GM19467 (cell line): ENCODE measurements around the gene ITGA1.
A peak's percentile ranks its signal among the peaks of the same experiment; 100 is the strongest.
"Not testable (repeated sequence)": the region's sequence is repeated elsewhere in the genome, so short reads cannot be mapped to it uniquely, and the experiment has no call there.

ENCODE experiments used
- ATAC-seq: cut with Tn5 transposase; IDR thresholded peaks from one replicate; pipeline ENCODE4 v1.9.1; 2021; ENCODE audit warnings: mild to moderate bottlenecking, moderate library complexity; ENCODE audit not compliant: unreplicated experiment

Gene ITGA1

DNA sequence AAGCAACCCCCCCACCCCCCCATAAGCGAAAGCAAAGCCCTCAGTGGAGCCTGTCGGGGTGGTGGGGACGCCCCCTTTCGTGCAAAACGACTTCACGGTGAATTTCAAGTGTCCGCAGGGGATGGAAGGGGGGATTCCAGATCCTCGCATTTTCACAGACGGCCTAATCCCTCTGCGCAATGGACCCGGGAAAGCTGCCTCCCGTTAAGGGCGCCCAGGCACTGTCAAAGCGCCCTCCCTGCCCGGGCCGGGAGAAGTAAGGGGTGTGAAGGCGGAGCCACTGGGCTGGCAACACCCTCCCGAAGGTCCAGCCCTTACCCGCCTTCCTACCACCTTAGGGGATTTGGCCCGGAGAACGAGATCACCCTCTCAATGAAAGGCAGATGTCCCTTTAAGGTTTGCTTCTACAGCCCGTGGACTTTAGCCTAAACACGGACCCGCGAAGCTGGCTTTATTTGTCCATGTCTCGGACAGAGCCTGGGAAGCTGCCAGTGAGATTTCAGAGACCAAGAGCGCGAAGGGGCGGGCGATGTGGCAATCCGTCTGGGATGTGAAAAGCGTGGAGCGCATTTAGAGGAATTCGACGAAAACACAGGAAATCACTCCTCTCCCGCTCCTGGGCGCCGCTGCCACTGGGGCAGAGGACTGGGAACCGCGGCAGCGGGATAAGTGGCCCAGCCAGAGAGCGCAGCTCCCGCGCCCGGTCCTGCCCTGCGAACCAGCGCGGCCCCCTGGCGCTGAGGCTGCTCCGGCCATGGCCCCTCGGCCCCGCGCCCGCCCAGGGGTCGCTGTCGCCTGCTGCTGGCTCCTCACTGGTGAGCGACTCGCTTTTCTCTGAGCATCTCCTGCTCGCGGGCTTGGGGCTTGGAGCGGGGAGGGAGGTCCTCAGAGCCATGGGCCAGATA lies at the start of gene ITGA1, which contains the start of gene PELO:
TSS of gene ITGA1 (plus strand) at position 317 of the 905 bp plus-strand sequence. CDS start at position 755, 438 bp downstream.
TSS of gene PELO (plus strand) at position 317 of the 905 bp plus-strand sequence. CDS start 12,479 bp downstream, outside the sequence.
- ATAC-seq = peak; percentile 72

- ATAC-seq = no peak
Measured at GRCh38 chr5:52738095-52738506, 49.6 kb upstream of the ITGA1 start.

DNA sequence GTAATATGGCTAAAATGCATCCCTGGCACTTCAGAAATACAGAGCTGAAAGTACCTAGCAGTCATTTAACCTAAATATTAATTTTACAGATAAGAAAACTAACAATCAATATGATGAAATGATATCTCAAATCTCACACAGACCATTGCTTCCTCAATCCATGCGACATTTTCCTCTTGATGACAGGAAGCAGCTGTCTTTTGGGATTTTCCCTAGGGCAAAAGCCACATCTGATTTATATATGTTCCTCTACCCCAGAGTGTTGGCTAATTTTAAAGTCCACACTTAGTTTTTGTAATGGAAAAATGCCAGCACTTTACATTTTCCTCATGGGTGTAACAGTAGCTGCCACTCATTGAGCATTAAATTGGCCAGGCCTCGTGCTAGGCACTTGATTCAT lies 47.7 kb upstream of the ITGA1 start:
- ATAC-seq = no peak

DNA sequence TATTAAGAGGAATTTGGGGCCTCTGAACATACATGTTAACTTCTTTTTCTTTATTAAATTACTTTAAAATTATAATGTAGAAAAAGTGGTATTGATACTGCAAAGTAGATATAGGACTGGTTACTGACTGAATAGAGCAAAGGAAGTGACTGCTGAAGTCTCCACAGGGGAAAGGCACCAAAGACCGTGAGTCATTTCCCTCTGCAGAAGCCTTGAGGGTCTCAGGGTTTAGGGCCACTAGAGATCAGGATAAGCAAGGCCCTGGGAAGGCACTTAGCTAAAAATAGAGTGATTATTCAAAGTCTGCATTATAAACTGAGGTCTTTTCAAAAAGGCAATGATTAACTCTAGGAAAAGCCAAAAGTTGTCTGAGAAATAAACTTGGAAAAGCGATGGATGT lies 44.7 kb upstream of the ITGA1 start:
- ATAC-seq = no peak

- ATAC-seq = no peak
Measured at GRCh38 chr5:52743529-52743928, 44.2 kb upstream of the ITGA1 start.

DNA sequence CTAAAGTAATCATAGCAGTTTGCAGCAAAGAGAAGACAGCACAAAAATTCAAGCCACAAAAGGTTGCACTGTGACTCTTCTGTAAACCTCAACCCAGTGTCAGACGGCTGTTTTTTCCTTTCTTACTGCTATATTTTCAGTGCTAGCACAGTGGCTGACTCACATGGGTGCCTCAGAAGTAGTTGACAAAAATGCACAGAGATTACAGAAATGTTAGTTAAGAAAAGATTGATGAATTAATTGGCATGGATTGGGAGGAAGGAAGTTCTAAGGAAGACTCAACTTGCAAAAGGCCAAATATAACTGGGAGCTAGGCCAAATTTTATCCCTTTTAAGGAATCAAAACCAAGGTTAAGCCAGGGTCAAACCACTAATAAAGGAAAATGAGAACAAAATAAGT lies 43.7 kb upstream of the ITGA1 start:
- ATAC-seq = no peak

GRCh38 chr5:52744867-52745458 lies 42.8 kb upstream of the ITGA1 start:
- ATAC-seq = not testable (repeated sequence)

DNA sequence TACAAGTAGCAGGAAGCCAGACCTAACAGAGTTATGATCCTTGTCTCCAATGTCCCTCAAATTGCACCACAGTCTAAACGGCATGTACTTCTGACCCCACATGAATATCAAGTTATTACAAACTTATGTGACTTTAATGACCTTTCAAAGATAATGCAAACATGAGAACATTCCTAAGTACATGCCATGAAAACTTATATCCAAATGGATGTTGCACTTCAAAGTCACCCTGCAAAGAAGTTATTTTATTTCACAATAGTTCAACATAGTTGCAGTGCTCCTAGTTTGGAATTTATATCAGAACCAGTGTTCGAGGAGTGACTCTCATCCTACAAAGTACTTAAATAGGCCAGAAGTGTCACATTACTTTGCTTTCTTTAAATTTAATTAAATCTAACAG lies 41.2 kb upstream of the ITGA1 start:
- no peak for ATAC-seq

GRCh38 chr5:52748590-52748989 lies 39.1 kb upstream of the ITGA1 start:
- no peak for ATAC-seq

- ATAC-seq = no peak
Measured at GRCh38 chr5:52749666-52750065, 38.0 kb upstream of the ITGA1 start.

DNA sequence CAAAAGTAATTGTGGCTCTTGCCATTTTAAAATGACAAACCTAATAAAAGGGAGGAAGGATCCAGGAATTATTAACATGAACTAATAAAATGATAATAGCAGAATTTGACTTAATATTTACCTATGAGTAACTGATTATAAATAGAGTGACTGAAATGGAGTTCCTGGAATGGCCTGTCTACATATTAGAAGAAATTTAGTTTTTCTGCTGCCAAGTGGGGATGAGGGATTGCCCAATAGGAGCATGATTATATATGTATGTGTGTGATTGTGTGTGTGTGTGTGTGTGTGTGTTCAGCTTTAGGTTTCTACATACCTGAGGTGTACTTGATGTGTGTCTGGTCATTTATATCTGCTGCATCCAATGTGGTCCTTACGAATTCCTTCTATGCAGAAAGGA lies 36.6 kb upstream of the ITGA1 start:
- no peak for ATAC-seq

- no peak for ATAC-seq
Measured at GRCh38 chr5:52754051-52754450, 33.7 kb upstream of the ITGA1 start.

- ATAC-seq = no peak
Measured at GRCh38 chr5:52757527-52757926, 30.2 kb upstream of the ITGA1 start.

DNA sequence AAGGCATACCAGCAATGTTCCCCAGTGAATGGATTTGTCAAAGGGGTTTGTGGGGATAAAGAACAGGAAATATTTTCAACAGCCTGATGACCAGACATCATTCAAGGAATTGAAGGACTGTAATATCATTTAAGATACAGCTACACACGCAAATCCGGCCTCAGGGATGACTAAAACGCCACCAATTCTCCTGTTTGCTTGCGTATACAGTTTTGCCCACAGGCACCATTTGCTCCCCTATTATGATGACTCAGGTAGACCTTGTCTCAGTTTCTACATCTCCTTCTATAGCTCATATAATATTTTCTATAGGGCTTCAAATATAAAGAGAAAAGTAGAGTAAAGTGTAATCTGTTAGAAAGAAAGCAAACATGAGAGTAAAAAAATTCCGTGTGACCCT lies 29.7 kb upstream of the ITGA1 start:
- ATAC-seq = no peak

GRCh38 chr5:52759331-52759730 lies 28.4 kb upstream of the ITGA1 start:
- no peak for ATAC-seq

DNA sequence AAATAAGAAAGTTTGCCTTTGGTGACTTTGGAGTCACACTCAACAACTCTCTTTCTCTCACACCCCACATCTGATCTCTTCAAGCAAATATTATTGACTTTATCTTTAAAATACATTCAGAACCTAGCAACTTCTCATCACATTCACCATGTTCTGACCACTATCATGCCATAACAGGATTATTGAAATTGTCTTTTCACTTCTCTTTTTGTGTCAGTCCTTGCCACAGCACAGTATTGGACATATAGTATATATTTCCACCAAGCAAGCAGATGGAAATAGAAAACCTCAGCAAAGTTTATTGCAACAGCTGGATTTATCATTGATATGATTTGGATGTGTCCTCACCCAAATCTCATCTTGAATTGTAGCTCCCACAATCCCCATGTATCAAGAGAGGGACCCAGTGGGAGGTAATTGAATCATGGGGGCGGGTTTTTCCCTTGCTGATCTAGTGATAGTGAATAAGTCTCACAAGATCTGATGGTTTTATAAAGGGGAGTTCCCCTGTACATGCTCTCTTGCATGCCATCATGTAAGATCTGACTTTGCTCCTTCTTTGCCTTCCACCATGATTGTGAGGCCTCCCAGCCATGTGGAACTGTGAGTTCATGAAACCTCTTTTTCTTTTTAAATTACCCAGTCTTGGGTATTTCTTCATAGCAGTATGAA lies 26.9 kb upstream of the ITGA1 start:
- no peak for ATAC-seq

DNA sequence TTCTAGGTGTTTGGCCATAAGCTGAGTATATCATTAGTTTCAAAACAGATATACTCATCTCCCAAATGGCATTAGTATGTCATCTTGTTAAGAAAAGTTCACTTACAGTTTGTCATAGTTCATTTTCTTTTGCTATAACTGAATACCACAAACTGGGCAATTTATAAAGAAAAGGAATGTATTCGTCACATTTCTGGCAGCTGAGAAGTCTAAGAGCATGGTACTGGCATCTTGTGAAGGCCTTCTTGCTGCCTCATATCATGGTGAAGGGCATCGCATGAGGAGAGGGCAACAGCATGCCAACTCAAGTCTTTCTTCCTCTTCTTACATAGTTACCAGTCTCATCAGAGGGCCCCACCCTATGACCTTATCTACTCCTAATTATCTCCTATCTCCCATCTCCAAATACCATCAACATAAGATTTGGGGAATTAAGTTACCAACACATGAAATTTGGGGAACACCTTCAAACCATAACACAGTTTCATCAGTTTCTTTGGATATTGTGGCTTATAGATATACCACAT lies 20.4 kb upstream of the ITGA1 start:
- ATAC-seq = no peak

- no peak for ATAC-seq
Measured at GRCh38 chr5:52767766-52768480, 19.8 kb upstream of the ITGA1 start.

DNA sequence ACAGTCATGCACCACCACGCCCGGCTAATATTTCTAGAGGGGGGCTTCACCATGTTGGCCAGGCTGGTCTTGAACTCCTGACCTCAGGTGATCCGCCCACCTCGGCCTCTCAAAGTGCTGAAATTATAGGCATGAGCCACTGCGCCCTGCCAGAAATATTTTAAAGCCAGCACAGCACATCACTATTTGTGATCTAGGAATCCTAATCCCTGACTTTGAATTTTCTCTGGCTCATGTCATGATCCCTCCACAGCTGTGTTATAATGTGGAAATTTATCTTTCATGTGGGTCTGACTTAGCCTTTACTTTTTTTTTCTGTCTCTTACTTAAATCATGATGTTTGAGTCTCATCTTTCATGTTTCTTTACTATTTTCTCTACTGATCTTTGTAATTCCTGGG lies 18.7 kb upstream of the ITGA1 start:
- ATAC-seq = no peak

DNA sequence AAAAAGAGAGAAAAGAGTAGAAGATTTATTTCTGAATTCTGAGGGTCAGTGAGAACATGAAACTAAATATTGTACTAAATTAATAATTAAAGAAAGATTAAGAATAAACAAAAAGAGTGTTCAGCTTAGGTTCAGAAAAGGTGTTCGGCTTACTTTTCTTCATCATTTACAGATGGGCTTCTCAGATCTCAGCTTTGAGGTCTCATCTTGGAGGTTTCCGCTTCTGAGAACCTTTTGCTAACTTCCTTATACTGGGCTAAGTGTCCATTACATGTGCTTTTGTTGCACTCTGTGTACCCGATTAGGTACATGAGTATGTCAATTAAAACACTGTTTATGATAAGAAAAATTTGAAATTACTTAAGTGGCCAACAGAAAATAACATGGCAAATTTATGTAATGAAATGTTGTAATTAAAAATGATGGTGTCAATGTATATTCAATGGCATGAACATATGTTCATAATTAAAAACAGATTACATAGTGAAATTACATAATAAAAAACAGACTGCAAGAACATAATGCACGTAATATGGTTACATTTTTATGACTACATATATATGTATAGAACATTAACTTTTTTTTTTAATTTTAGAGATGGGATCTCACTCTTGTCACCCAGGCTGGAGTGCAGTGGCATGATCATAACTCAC lies 17.3 kb upstream of the ITGA1 start:
- ATAC-seq = no peak
